ENCODE results near the gene HYCC2.
"Not testable (repeated sequence)": the region's sequence is repeated elsewhere in the genome, so short reads cannot be mapped to it uniquely, and the experiment has no call there.

Gene HYCC2

GRCh38 chr2:201071479-201072200, at the start of gene HYCC2, which contains the start of gene NDUFB3:
HYCC2 (minus strand) TSS chr2:201071671; CDS start chr2:201024009, 47,662 bp downstream.
NDUFB3 (plus strand) TSS chr2:201072001; CDS start chr2:201078883, 6,882 bp downstream.
- DNase-seq: peak; percentile 95

GRCh38 chr2:201118961-201119854, 47.7 kb upstream of the HYCC2 start:
- peak; percentile 69 for DNase-seq

- peak; percentile 95 for DNase-seq
Measured at GRCh38 chr2:201118121-201118960, 46.9 kb upstream of the HYCC2 start.

- not testable (repeated sequence) for DNase-seq
Measured at GRCh38 chr2:201117735-201118094, 46.2 kb upstream of the HYCC2 start.

GRCh38 chr2:201116959-201117734, 45.7 kb upstream of the HYCC2 start:
- DNase-seq: peak; percentile 88

GRCh38 chr2:201116115-201116958, 44.9 kb upstream of the HYCC2 start, which contains the start of gene CFLAR:
CFLAR (plus strand) TSS chr2:201116164; CDS start chr2:201129866, 13,702 bp downstream.
- DNase-seq: peak; percentile 87

- DNase-seq: no peak
Measured at GRCh38 chr2:201114846-201115245, 43.4 kb upstream of the HYCC2 start.

GRCh38 chr2:201114350-201114749, 42.9 kb upstream of the HYCC2 start:
- DNase-seq: no peak

GRCh38 chr2:201111096-201111495, 39.6 kb upstream of the HYCC2 start:
- no peak for DNase-seq

- DNase-seq: no peak
Measured at GRCh38 chr2:201110615-201111014, 39.1 kb upstream of the HYCC2 start.

- no peak for DNase-seq
Measured at GRCh38 chr2:201109186-201109585, 37.7 kb upstream of the HYCC2 start.

GRCh38 chr2:201108341-201108740, 36.9 kb upstream of the HYCC2 start:
- DNase-seq: no peak

- no peak for DNase-seq
Measured at GRCh38 chr2:201107624-201108023, 36.2 kb upstream of the HYCC2 start.

- DNase-seq: no peak
Measured at GRCh38 chr2:201105759-201106158, 34.3 kb upstream of the HYCC2 start.

- no peak for DNase-seq
Measured at GRCh38 chr2:201100497-201100896, 29.0 kb upstream of the HYCC2 start.

GRCh38 chr2:201093573-201093972, 22.1 kb upstream of the HYCC2 start:
- no peak for DNase-seq

- no peak for DNase-seq
Measured at GRCh38 chr2:201090574-201090973, 19.1 kb upstream of the HYCC2 start.

- DNase-seq: no peak
Measured at GRCh38 chr2:201084863-201085262, 13.4 kb upstream of the HYCC2 start.

- no peak for DNase-seq
Measured at GRCh38 chr2:201074996-201075395, 3.5 kb upstream of the HYCC2 start.

GRCh38 chr2:201073071-201073470, 1.6 kb upstream of the HYCC2 start:
- no peak for DNase-seq

- DNase-seq: no peak
Measured at GRCh38 chr2:201072201-201072530, 695 bp upstream of the HYCC2 start.
